ENCODE measurements around the gene GAS7. TPM values are rescaled to one million over a fixed set of nuclear protein-coding genes. Genes with fewer than 3 reads are reported as not detected.

Gene GAS7
- total RNA-seq, 1 experiment from 2014 or later: 20.3 TPM

DNA sequence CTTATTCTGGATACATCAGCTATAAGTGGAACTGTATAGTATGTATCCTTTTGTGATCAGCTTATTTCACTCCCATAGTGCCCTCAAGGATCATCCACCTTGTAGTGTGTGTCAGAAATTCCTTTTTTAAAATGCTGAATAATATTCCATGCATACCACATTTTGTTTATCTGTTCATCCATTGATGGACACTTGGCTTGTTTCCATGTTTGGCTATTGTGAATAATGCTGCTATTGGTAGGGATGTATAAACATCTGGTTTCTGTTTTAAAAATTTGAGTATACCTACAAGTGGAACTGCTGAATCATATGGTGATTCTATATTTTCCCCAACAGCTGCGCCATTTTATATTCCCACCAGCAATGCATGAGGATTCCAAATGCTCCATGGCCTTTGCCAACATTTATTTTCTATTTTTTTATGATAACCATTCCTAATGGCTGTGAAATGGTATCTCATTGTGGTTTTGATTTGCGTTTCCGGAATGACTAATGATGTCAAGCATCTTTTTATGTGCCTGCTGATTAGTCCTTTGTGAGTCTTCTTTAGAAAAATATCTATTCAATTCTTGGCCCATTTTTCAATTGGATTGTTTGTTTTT is 304.9 kb downstream of the GAS7 start:
- peak; percentile 77 for DNase-seq (ENCODE audit: low read depth)

DNA sequence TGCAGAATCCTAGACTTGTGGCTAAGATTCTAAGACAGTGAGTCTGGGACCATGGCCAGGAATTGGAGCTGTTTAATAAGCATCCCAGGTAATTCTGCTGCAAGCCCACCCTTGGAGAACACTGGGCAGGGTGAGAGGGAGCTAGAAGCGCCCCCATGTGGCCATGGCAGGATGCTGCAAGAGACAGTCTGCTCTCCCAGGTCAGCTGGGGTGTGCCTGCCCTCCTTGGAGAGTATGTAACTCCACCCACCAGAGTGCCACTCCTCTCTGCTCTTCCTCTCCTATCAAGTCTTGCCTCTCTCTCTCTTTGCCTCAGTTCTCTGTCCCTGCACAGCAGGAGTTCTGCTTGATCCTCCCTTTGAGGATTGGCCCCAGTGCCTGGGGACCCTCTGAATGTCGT is 308.3 kb downstream of the GAS7 start:
- DNase-seq (ENCODE audit: low read depth): no peak

DNA sequence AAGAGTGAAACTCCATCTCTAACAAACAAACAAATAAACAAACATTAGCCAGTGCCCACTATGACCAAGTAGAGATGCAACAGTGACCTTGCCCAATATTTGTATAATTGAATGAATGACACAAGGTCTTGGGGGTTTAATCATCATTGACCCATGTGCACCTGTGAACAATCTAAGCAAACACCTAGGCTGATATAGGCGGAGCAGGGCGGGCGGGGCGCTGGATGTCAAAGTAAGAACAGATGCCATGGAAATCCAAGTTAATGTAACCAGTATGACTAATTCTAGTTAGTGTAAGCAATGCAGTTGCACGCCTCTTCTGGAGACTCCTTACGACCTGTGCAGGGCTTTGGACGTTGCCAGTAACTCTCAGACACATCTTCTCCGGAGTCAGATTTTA is 310.9 kb downstream of the GAS7 start:
- no peak for DNase-seq (ENCODE audit: low read depth)

DNA sequence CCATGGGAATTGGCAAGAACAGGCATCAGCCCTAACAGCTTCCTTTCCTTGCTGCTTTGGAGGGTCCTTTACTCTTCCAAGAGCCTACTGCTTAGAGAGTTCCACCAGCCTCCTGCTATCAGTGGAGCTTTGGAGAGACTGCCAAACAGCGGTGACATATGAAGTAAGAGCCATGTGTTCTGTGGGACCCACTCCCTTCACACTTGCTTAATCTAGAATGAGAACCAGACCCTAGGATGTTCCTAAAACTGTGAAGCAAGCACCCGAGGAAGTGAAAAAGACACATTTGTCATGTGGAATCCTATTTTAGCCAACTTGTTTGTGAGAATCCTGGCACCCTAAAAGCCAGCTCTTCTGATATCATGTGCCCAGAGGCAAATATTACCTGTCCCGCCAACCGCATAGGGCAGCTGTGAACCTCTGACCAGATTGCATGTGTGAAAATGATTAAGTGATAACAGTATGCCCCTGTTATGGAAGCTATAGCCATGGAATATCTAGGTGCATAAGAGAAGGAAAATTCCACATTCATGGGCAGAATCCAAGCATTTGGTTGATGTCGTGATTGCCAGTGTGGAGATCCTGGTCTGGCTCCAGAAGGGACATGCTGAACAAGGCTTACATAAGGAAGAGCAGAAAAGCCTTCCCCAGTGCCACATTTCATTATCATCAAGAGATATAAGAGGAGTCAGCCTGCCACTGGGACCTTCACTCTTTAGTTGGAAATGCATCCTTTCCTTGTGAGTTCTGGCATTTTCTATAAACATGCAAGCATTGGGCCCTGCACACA is 312.1 kb downstream of the GAS7 start:
- no peak for DNase-seq (ENCODE audit: low read depth)

DNA sequence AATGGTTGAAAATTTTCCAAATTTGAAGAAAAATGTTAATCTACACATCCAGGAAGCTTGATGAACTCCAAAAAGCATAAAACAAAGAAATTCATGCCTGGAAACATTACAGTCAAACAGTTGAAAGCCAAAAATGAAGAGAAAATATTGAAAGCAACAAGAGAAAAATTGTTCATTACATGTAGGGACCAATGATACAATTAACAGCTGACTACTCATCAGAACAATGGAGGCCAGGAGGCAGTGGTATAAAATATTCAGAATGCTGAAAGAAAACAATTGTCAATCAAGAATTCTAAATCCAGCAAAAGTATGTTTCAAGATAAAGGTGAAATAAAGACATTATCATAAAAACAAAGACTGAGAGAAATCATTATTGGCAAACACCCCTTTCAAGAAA is 315.0 kb downstream of the GAS7 start:
- no peak for DNase-seq (ENCODE audit: low read depth)

DNA sequence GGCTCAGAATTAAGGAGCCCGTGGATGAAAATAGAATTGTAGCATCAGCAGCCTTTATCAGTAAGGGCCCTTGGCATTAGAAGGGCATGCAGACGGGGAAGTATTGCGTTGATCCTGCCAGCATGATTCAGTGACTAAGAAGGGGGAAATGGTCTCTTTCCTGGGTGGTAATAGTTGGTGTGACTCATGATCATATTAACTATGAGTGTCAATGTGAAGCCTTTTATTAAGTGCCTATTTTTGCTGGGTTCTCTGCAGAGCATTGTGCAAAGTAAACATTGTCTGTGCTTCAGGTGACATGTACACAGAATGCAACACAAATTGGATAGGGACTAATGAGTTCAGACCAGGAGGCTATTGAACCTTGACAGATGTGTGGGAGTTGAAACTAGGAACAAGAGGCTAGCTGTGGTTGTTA is 317.8 kb downstream of the GAS7 start:
- peak; percentile 67 for DNase-seq (ENCODE audit: low read depth)

DNA sequence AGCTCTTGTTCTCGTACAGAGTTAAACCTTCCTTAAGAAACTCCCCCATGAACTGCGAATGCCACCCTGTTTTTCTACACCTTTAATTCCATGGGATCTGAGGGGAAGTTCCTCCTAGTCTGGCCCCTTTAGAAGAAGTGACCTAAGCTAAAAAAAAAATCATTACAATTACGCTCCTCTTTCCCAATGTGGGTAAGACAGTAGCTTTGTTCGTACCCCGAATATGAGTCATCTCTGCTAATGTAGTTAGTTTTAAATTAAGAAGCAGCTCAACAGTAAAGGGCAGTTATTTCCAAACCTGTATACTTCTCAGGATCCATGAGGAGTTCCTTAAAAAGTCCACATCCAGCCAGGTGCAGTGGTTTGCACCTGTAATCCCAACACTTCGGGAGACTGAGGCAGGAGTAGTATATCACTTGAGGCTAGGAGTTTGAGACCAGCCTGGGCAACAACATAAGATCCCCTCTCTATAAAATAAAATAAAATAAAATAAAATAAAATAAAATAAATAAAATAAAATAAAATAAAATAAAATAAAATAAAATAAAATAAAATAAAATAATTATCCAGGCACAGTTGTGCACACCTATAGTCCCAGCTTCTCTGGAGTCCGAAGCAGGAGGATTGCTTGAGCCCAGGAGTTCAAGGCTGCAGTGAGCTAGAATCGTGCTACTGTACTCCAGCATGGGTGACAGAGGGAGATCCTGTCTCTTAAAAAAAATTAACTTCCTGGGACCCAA is 319.4 kb downstream of the GAS7 start:
- DNase-seq (ENCODE audit: low read depth): peak; percentile 67

DNA sequence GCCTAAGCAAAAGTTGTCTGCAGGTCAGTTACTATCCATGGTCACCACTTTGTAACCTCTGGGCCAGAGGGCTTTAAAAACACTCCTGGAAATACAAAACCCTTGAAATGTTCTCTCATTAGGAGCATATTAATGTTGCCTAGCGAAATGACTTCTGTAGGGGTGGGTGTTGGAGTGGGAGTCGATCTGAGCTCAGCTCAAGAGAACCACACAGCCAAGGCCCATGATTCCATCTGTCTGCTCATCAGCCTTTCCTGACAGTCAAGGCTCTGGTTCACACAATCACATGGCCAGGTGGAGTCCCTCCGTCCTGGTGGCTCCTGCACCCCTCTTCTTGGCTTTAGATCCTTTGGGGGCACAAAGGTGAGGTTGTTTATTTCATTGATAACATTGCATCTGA is 320.1 kb downstream of the GAS7 start:
- no peak for DNase-seq (ENCODE audit: low read depth)

DNA sequence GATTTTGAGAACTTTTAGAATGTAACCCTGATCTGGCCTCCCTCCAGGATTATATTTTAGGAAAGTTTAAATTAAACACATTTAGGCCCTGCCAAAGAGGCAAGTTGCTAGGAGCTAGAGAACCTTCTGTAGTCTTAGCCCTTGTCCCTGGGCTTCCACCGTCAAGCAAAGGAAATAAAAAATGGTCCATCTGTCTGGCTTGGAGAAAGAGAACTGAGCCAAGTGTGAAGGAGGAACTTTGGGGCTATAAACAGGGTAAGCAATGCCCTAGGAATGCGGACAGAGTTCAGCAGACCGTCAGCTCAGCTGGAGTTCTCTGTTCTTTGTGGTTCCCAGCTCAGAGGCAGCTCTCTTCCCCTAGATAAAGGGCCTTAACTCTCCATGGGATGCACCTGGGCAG is 323.0 kb downstream of the GAS7 start:
- peak; percentile 59 for DNase-seq (ENCODE audit: low read depth)

DNA sequence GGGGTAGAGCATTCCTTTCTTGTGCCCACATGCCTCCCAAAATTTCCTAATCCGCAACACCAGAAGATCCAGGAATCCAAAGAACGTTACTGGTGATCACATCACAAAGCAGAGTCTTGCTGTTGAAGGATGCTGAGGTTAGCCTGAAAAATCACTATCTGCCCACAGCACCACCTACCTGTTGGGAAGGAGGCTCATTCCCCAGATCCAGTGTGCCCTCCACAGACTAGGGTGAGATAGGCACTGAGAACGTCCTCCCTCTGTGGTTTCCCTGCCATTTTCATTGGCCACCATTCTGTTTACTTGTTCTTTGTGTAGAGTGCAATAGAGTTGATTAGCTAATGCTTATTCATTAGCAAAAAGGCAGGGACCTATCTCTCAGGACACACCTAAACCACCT is 323.7 kb downstream of the GAS7 start:
- DNase-seq (ENCODE audit: low read depth): no peak

DNA sequence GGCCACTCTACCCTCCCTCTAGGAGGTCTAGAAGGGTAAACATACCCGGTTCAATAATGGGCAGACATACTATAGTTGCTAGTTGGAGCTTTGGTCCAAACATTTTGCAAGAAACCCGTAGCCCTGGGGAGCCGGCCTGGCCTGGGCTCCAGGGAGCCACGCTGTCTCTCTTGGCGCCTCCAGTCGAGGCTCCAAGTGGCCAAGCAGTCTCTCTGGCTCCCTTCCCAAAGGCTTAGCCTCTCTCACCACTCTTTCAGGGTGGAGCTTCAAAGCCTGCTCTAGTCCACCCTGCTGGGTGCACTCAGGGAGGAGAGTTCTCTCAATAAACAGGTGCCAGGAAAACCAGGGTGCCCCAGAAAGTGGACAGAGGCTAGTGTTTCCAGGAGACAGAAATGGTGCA is 325.6 kb downstream of the GAS7 start:
- no peak for DNase-seq (ENCODE audit: low read depth)

DNA sequence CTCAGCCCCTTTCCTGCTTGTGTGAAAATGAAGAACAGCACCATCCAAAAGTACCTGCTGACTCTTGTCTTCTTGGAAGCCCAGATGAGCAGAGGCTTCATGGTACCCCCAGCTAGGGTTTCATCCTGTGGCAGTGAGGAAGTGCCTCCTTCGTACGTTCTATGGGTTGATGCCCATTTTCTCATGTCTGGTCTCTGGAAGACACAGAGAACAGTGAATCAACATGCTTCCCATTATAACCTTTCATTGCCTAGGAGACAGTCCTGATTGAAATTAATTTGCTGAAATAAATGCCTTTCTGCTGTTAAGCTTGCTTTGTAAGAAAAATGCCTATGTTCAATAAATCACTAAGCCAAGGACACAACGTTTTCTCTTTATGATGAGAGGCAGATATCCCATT is 329.9 kb downstream of the GAS7 start:
- no peak for DNase-seq (ENCODE audit: low read depth)

DNA sequence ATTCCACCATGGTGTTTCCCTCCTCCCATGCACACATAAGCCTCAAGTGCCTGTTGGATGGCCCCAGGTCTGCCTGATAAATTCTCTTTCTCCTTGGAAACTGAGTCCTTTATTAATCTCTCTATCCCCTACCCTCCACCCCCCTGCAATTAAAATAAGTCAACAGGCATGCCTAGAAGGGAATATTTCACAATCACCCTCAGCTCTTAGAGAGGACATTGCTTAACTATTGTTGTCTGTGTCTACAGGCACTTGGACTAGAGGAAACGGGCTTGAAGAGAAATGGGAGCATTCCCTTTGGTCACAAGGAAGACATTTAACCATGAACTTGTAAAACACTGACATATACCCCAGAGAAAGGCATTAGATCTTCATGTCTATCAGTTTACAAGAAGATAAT is 332.8 kb downstream of the GAS7 start:
- no peak for DNase-seq (ENCODE audit: low read depth)

DNA sequence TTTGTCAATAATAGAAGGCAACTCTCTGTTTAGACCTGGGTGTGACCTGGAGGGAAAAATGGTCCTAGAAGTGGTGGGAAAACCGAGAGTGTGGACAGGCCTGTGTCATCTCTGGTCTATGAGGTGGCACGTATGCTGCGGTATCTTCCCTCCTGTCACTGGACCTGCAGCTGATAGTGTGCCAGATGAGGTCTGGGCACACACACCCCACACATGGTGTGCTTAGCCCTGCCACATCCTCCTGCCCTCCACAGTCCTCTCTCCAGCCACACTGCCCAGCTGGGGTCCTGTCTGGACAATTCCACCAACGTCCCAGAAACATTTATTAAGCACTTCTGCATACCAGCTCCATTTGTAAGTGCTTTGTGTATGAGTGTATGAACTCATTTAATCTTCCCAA is 335.5 kb downstream of the GAS7 start:
- no peak for DNase-seq (ENCODE audit: low read depth)

DNA sequence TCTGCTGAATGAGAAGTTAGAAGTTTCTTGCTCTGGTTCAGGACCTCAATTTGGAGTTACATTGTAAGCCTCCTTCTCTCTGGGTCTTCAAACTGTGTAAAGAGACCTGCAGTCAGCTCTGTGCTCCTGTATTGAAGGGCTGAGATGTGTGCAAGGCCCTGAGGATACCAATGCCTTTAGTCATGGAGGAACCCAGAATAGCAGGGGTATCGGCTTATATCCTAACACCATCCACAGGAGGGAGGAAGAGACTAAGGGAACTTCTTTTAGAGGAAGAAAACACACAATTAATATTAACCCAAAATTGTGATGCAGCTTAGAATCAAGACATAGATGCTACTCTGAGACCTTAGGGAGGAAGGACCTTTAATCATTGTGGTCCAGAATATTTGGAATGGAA is 336.2 kb downstream of the GAS7 start:
- no peak for DNase-seq (ENCODE audit: low read depth)

DNA sequence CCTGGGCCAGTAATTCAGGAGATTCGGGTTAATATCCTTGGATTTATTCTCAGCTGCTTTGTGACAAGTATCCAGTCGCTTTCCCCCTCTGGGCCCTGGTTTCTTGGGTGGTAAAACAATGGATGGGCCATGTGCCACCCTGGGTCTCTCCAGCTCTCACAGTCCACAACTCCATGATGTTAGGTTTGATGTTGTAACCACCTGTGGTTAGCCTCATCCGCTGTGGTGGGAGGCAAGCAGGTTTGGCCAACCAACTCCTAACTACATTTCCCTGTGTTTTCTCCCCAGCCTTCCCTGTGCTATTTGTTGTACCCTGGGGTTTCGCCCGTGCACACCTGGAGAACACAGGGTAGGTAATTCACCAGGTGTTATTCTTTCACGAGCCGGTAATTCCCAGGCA is 337.6 kb downstream of the GAS7 start:
- DNase-seq (ENCODE audit: low read depth): no peak

Other genes starting within 250 kb of the GAS7 start
- gene MYH13, start 174.4 kb upstream of the GAS7 start, total RNA-seq (2014; rRNA removed; shearing (Covaris generic)): under 0.01 TPM in 1 of 2 replicates, not detected in the other
- gene MYH8, start 223.3 kb upstream of the GAS7 start, total RNA-seq (2014; rRNA removed; shearing (Covaris generic)): not detected in 2 replicates

Data from RPMI7951 (cell line).